GM19372 (cell line): ENCODE measurements around the gene SEMA6B.
"Not testable (repeated sequence)": the region's sequence is repeated elsewhere in the genome, so short reads cannot be mapped to it uniquely, and the experiment has no call there.

Source experiments
- ATAC-seq: cut with Tn5 transposase; IDR thresholded peaks from one replicate; pipeline ENCODE4 v1.9.1; 2021; ENCODE audit warnings: mild to moderate bottlenecking, low read depth, moderate library complexity; ENCODE audit not compliant: unreplicated experiment

The SEMA6B gene

GRCh38 chr19:4531562-4532165 is 27.8 kb downstream of the SEMA6B start:
- no peak for ATAC-seq

GRCh38 chr19:4529924-4530522 is 29.5 kb downstream of the SEMA6B start:
- ATAC-seq: no peak

GRCh38 chr19:4528843-4529242 is 30.6 kb downstream of the SEMA6B start:
- ATAC-seq: no peak

- not testable (repeated sequence) for ATAC-seq
Observed at GRCh38 chr19:4527377-4527776, 32.1 kb downstream of the SEMA6B start.

- no peak for ATAC-seq
Observed at GRCh38 chr19:4525563-4526002, 33.9 kb downstream of the SEMA6B start.

GRCh38 chr19:4524808-4525562 is 34.5 kb downstream of the SEMA6B start:
- no peak for ATAC-seq

GRCh38 chr19:4523306-4524110 is 36.0 kb downstream of the SEMA6B start:
- no peak for ATAC-seq

- ATAC-seq: no peak
Observed at GRCh38 chr19:4522291-4523002, 37.0 kb downstream of the SEMA6B start.

GRCh38 chr19:4521888-4522242 is 37.6 kb downstream of the SEMA6B start:
- ATAC-seq: no peak

- ATAC-seq: no peak
Observed at GRCh38 chr19:4521170-4521887, 38.2 kb downstream of the SEMA6B start.

- no peak for ATAC-seq
Observed at GRCh38 chr19:4519521-4520277, 39.8 kb downstream of the SEMA6B start.

- no peak for ATAC-seq
Observed at GRCh38 chr19:4519172-4519496, 40.4 kb downstream of the SEMA6B start.

GRCh38 chr19:4518345-4519171 is 40.9 kb downstream of the SEMA6B start, which contains the start of gene PLIN4:
PLIN4 (minus strand) TSS chr19:4518486; CDS start chr19:4518272, 214 bp downstream.
- ATAC-seq: no peak

- no peak for ATAC-seq
Observed at GRCh38 chr19:4517451-4518057, 41.9 kb downstream of the SEMA6B start.

GRCh38 chr19:4516939-4517300 is 42.6 kb downstream of the SEMA6B start:
- ATAC-seq: no peak

GRCh38 chr19:4516199-4516938 is 43.1 kb downstream of the SEMA6B start:
- ATAC-seq: no peak

- no peak for ATAC-seq
Observed at GRCh38 chr19:4515732-4516131, 43.8 kb downstream of the SEMA6B start.
